GM23338 (cell line): ENCODE results near the gene EIF1AX. TPM values are rescaled to one million over a fixed set of nuclear protein-coding genes. Genes with fewer than 3 reads are reported as not detected.

ENCODE experiments used
- ATAC-seq: fragments of 200-7000 bp; cut with Tn5 transposase; 3 replicates; pipeline ENCODE4 v1.9.1; 2020
- DNase-seq: peaks from one replicate; pipeline ENCODE4 v3.0.0-alpha.2; 2015; ENCODE audit warnings: low spot score
- H2AFZ ChIP-seq: fragments of 200-600 bp; sonication (generic); 2 replicates; pipeline ENCODE4 v1.8.0; 2016; ENCODE audit warnings: antibody characterized with exemption, mild to moderate bottlenecking, moderate library complexity
- H3F3A ChIP-seq: fragments of 200-600 bp; sonication (generic); replicated peaks from 2 replicates; pipeline ENCODE4 v1.8.0; 2017; ENCODE audit warnings: antibody characterized with exemption, mixed run types, low read depth
- H3K27ac ChIP-seq: fragments of 200-600 bp; sonication (generic); 2 replicates; pipeline ENCODE4 v1.6.1; 2016; ENCODE audit warnings: low read depth
- H3K27me3 ChIP-seq: fragments of 200-600 bp; sonication (generic); 2 replicates; pipeline ENCODE4 v1.8.0; 2016; ENCODE audit warnings: mild to moderate bottlenecking, mixed run types, moderate library complexity; ENCODE audit not compliant: insufficient read depth
- H3K36me3 ChIP-seq: fragments of 200-600 bp; sonication (generic); 2 replicates; pipeline ENCODE4 v1.8.0; 2016; ENCODE audit warnings: mild to moderate bottlenecking; ENCODE audit not compliant: insufficient read depth
- H3K4me1 ChIP-seq: fragments of 200-600 bp; sonication (generic); 2 replicates; pipeline ENCODE4 v1.8.0; 2016; ENCODE audit warnings: mild to moderate bottlenecking, moderate library complexity; ENCODE audit not compliant: insufficient read depth
- H3K4me2 ChIP-seq: fragments of 200-600 bp; sonication (generic); 2 replicates; pipeline ENCODE4 v1.7.1; 2017; ENCODE audit warnings: mixed run types
- H3K4me3 ChIP-seq: fragments of 200-600 bp; sonication (generic); 2 replicates; pipeline ENCODE4 v1.6.1; 2016; ENCODE audit warnings: mixed run types
- H3K79me2 ChIP-seq: fragments of 200-600 bp; sonication (generic); replicated peaks from 2 replicates; pipeline ENCODE4 v1.8.0; 2017; ENCODE audit warnings: mild to moderate bottlenecking; ENCODE audit not compliant: insufficient read depth
- H3K9me2 ChIP-seq: fragments of 200-600 bp; sonication (generic); 2 replicates; pipeline ENCODE4 v1.8.0; 2017; ENCODE audit not compliant: insufficient read depth
- H4K20me1 ChIP-seq: fragments of 200-600 bp; sonication (generic); replicated peaks from 2 replicates; pipeline ENCODE4 v1.8.0; 2017; ENCODE audit warnings: mild to moderate bottlenecking; ENCODE audit not compliant: insufficient read depth
- H3K27ac Mint-ChIP-seq: 2 replicates; pipeline ENCODE4 v1.8.0; 2020; ENCODE audit warnings: inconsistent platforms, mild to moderate bottlenecking, moderate library complexity, mixed read lengths
- H3K27me3 Mint-ChIP-seq: 3 replicates; pipeline ENCODE4 v1.8.0; 2022; ENCODE audit warnings: low read depth, mild to moderate bottlenecking, moderate library complexity, mixed read lengths, inconsistent platforms; ENCODE audit not compliant: insufficient read depth, poor library complexity
- H3K36me3 Mint-ChIP-seq: 3 replicates; pipeline ENCODE4 v1.8.0; 2021; ENCODE audit warnings: low read depth, mild to moderate bottlenecking, inconsistent platforms, moderate library complexity, mixed read lengths
- H3K4me1 Mint-ChIP-seq: 3 replicates; pipeline ENCODE4 v1.8.0; 2020; ENCODE audit warnings: mild to moderate bottlenecking, inconsistent platforms, mixed read lengths
- H3K4me3 Mint-ChIP-seq: 3 replicates; pipeline ENCODE4 v1.8.0; 2021; ENCODE audit warnings: moderate library complexity, mild to moderate bottlenecking, inconsistent platforms, mixed read lengths
- H3K9me3 Mint-ChIP-seq: 3 replicates; pipeline ENCODE4 v1.8.0; 2020; ENCODE audit warnings: moderate library complexity, mild to moderate bottlenecking, inconsistent platforms, mixed read lengths
- ETS1 ChIP-seq: IDR thresholded peaks from 2 replicates; pipeline ENCODE4 v1.6.1; 2016; ENCODE audit warnings: antibody characterized with exemption
- EZH2 ChIP-seq: fragments of 200-600 bp; sonication (generic); IDR thresholded peaks from one replicate; pipeline ENCODE4 v1.8.0; 2017; ENCODE audit warnings: antibody characterized with exemption, mild to moderate bottlenecking, low read depth; ENCODE audit not compliant: unreplicated experiment
- EZH2phosphoT487 ChIP-seq: fragments of 200-600 bp; sonication (generic); IDR thresholded peaks from one replicate; pipeline ENCODE4 v1.8.1; 2018; ENCODE audit warnings: antibody characterized with exemption; ENCODE audit not compliant: unreplicated experiment
- JUNB ChIP-seq: IDR thresholded peaks from one replicate; pipeline ENCODE4 v1.6.1; 2016; ENCODE audit warnings: antibody characterized with exemption; ENCODE audit not compliant: unreplicated experiment
- NANOG ChIP-seq: IDR thresholded peaks from 2 replicates; pipeline ENCODE4 v1.6.1; 2016; ENCODE audit warnings: antibody characterized with exemption, borderline replicate concordance
- POLR2AphosphoS5 ChIP-seq: IDR thresholded peaks from 2 replicates; pipeline ENCODE4 v1.6.1; 2016; ENCODE audit warnings: antibody characterized with exemption, low read depth
- REST ChIP-seq: IDR thresholded peaks from one replicate; pipeline ENCODE4 v1.6.1; 2018; ENCODE audit warnings: antibody characterized with exemption; ENCODE audit not compliant: unreplicated experiment
- STAT1 ChIP-seq: IDR thresholded peaks from one replicate; pipeline ENCODE4 v1.6.1; 2016; ENCODE audit warnings: antibody characterized with exemption; ENCODE audit not compliant: unreplicated experiment
- ZNF114 ChIP-seq: fragments of 250-450 bp; sonication (Bioruptor Pico); IDR thresholded peaks from 2 replicates; pipeline ENCODE4 v1.5.0; 2020; ENCODE audit warnings: mild to moderate bottlenecking, moderate library complexity
- ZNF331 ChIP-seq: fragments of 250-450 bp; sonication (Bioruptor Pico); IDR thresholded peaks from 2 replicates; pipeline ENCODE4 v1.5.0; 2020; ENCODE audit warnings: low read depth, mild to moderate bottlenecking, moderate library complexity
- polyA plus RNA-seq: library from polyadenylated mRNA; unstranded; fragments of >200 nt; fragmentation: Nextera tagmentation; extraction: Ambion mirVana; gene quantifications from 2 replicates; pipeline ENCODE4 v1.2.1, GENCODE V29; 2016
- total RNA-seq: library from RNA; depleted of rRNA; stranded (reverse); fragments of >200 nt; shearing (Covaris generic); gene quantifications from 2 replicates; pipeline ENCODE4 v1.2.3, GENCODE V29; 2014
- TF ChIP-seq, protein P1 (sequence below), 2 experiments: fragments of 200-600 bp in 1 of 2; sonication (generic) in 1 of 2; conservative IDR thresholded peaks; 2 replicates each; pipeline versions ENCODE4 v1.5.1 to v1.6.1; 2016 to 2017; ENCODE audit warnings: antibody characterized with exemption in 2 of 2, low read depth in 2 of 2, mild to moderate bottlenecking in 2 of 2, moderate library complexity in 1 of 2

EIF1AX gene
- total and polyA plus RNA-seq, 2 experiments from 2014 or later: 107 to 321 TPM

- TF ChIP-seq ETS1: no peak
- no peak for TF ChIP-seq STAT1
- TF ChIP-seq EZH2: no peak
- TF ChIP-seq POLR2AphosphoS5: no peak
- TF ChIP-seq ZNF331 (CRISPR knock-in tag): no peak
- TF ChIP-seq, protein P1, sequence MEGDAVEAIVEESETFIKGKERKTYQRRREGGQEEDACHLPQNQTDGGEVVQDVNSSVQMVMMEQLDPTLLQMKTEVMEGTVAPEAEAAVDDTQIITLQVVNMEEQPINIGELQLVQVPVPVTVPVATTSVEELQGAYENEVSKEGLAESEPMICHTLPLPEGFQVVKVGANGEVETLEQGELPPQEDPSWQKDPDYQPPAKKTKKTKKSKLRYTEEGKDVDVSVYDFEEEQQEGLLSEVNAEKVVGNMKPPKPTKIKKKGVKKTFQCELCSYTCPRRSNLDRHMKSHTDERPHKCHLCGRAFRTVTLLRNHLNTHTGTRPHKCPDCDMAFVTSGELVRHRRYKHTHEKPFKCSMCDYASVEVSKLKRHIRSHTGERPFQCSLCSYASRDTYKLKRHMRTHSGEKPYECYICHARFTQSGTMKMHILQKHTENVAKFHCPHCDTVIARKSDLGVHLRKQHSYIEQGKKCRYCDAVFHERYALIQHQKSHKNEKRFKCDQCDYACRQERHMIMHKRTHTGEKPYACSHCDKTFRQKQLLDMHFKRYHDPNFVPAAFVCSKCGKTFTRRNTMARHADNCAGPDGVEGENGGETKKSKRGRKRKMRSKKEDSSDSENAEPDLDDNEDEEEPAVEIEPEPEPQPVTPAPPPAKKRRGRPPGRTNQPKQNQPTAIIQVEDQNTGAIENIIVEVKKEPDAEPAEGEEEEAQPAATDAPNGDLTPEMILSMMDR (conservative IDR thresholded peaks at IDR 0.05; ENCODE audit: low read depth in 2 of 2): no peak
- no peak for TF ChIP-seq EZH2phosphoT487
These were observed 18.3 kb upstream of the EIF1AX start (continued) for GRCh38 chrX:20159797-20160385.

DNA sequence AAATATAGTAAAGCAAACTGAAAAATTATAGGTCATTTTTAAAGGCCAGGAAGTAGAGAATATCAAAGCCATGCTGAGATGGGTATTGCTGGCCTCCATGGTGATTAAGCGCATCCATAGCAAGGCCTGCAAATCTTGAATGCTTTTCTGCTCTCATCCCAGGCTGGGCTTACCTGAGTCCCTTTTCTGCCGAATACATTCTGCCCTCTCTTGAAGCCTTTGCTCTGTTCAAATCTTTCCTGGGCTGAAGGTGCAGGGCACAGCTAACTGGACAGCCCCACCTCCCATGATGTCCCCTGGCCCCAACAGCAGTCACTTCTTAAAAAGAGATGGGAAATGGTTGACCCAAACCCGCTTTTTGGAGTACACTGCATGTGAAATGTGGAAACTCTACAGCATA lies 10.1 kb upstream of the EIF1AX start:
- Mint-ChIP-seq H3K27me3 (no peaks in the 10 kb centered on the region), H3K27ac (no peak overlapping the region), H3K4me3 (no peak overlapping the region), H3K9me3 (no peaks in the 10 kb centered on the region), H3K4me1 (peaks cover 3% of the 10 kb centered on the region; the same call in 2 of the 3 replicates), H3K36me3 (peaks cover 9% of the 10 kb centered on the region; the same call in 2 of the 3 replicates)
- Histone ChIP-seq H3K27me3 (no peaks in the 10 kb centered on the region), H3K79me2 (no peaks in the 10 kb centered on the region), H3K4me3 (no peak overlapping the region), H3F3A (no peaks in the 10 kb centered on the region), H4K20me1 (no peaks in the 10 kb centered on the region), H3K36me3 (0 out of 2 replicates have a peak, but pooled peaks cover 3% of the 10 kb centered on the region), H3K4me1 (no peaks in the 10 kb centered on the region), H3K27ac (no peak overlapping the region), H3K9me2 (no peaks in the 10 kb centered on the region), H3K4me2 (no peak overlapping the region), H2AFZ (no peak overlapping the region)
- ATAC-seq (no peak), DNase-seq (no peak)
- TF ChIP-seq NANOG: no peak
- TF ChIP-seq EZH2phosphoT487: no peak
- TF ChIP-seq ZNF114 (CRISPR knock-in tag): no peak
- no peak for TF ChIP-seq ETS1
- TF ChIP-seq ZNF331 (CRISPR knock-in tag): no peak
- no peak for TF ChIP-seq STAT1
- no peak for TF ChIP-seq POLR2AphosphoS5
- TF ChIP-seq REST: no peak
- no peak for TF ChIP-seq JUNB
